ENCODE data around the gene OLR1.

DNA sequence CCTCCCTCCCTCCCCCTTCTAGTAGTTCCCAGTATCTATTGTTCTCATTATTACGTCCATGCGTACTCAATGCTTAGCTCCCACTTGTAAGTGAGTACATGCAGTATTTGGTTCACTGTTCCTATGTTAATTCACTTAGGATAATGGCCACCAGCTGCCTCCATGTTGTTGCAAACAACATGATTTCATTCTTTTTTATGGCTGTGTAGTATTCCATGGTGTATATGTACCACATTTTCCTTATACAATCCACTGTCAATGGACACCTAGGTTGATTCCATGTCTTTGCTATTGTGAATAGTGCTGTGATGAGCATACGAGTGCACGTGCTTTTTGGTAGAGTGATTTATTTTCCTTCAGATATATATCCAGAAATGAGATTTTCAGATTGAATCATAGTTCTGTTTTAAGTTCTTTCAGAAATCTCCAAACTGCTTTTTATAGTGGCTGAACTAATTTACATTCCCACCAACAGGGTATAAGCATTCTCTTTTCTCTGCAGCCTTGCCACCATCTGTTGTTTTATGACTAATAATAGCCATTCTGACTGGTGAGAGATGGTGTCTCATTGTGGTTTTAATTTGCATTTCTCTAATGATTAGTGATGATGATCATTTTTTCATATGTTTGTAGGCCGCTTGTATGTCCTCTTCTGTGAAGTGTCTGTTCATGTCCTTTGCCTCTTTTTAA lies 24.1 kb downstream of the OLR1 start:
- TF ChIP-seq CTCF (IDR thresholded peaks at IDR 0.05 in 2 of 3, conservative IDR thresholded peaks at IDR 0.05 in 1 of 3; ENCODE audit: borderline replicate concordance in 1 of 3, insufficient read depth in 1 of 3, low read depth in 2 of 3, low read length in 2 of 3) (no peak), SIN3A (IDR thresholded peaks at IDR 0.05; ENCODE audit: low read depth) (no peak), ELF1 (IDR thresholded peaks at IDR 0.05; ENCODE audit: borderline replicate concordance, low read depth) (no peak), POLR2AphosphoS5 (IDR thresholded peaks at IDR 0.05; ENCODE audit: low read depth, low read length) (no peak), POLR2A (IDR thresholded peaks at IDR 0.05; ENCODE audit: borderline replicate concordance, extremely low read depth, insufficient read depth, insufficient read length) (no peak), ZNF274 (IDR thresholded peaks at IDR 0.05; ENCODE audit: low read depth, low read length) (no peak)

Measured in HCT116 (cell line).